ENCODE results near the gene RLN1. TPM values are rescaled to one million over a fixed set of nuclear protein-coding genes. Genes with fewer than 3 reads are reported as not detected.
"Not testable (repeated sequence)": the region's sequence is repeated elsewhere in the genome, so short reads cannot be mapped to it uniquely, and the experiment has no call there.

Gene RLN1
- total and polyA plus RNA-seq, 4 experiments from 2014 or later: 2.4 to 7.2 (median 4.8) TPM

DNA sequence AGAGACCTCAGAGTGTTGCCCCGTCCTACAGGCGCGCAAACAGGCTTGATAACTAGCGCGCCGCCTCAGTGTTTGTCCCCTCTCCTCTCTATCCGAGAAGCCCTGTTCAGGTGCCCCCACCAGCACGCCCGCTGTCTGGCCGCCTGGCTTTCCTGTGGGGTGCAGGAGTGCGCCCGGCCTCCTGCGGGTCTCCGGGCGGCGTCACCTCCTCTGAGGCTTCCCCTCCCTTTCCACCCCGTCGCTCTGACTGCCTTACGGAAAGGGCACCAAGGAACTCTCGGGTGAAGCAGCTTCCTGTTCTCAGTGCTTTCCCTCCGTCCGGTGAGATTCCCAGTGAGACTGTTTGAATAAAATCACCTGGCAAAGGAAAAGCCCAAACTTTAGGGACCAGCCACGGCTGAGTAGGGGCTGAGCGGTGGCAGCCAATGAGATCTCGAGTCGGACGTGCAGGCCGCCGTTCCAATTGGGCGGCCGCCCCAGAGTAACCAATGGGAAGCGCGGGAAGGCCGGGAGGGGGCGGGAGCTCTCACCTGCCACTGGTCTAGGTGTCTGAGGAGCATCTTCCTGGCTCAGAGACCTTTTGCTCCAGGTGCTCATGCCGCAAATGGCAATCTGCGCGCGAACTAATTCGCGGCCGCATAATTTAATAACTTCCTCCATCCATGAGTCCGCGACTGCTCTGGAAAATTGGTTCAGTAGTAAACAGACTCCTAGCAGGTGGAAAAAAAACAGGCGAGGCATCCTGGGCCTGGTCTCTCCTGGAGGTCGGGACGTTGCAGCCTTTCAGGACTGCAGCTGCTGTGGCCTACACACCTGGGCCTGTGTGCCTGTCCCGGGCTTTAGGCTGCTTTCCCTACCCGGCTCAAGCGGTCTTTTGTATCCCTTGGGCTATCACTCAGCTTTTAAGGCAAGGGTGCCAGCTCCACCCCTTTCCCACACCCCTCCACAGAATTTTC lies 35.6 kb downstream of the RLN1 start, which contains the start of gene RLN2:
RLN2 (minus strand) TSS at position 877 of the 956 bp plus-strand sequence; CDS start at position 741, 136 bp downstream.
- H3K4me3 ChIP-seq (ENCODE audit: low read length in 2 of 2); H3K9me3 ChIP-seq (ENCODE audit: control insufficient read depth in 1 of 2, low read length in 2 of 2); H3K27ac ChIP-seq (ENCODE audit: low read depth, low read length); H3K27me3 ChIP-seq (ENCODE audit: insufficient read depth, low read length); POLR2A ChIA-PET (ENCODE audit: partially characterized antibody); H3K27me3 Mint-ChIP-seq; H3K9me3 Mint-ChIP-seq; H3K36me3 ChIP-seq (ENCODE audit: insufficient read depth, low read length); H3K36me3 Mint-ChIP-seq: not testable (repeated sequence)
- peaks cover 29% of the 10 kb centered on the region for H3K4me1 ChIP-seq (ENCODE audit: insufficient read depth, low read length)
- H3K4me1 Mint-ChIP-seq: peaks cover 22 to 48% (median 34%) of the 10 kb centered on the region in 4 donors
- H3K27ac Mint-ChIP-seq: peak within 1 kb of the TSS; percentile 2 to 94 (median 75)
- intact Hi-C loops (cut with micrococcal nuclease): loop anchor here (5.0 kb wide), 1 partner anchor 33 kb away; the partner anchor contains the start of gene RLN1
- DNase-seq: peak; percentile 32 to 46 (median 35)
- peak within 1 kb of the TSS; percentile 49 to 81 (median 72) for H3K4me3 Mint-ChIP-seq
- CTCF ChIA-PET (ENCODE audit: partially characterized antibody): interaction anchor here (0.7 kb wide), 1 partner anchor 121 kb away, joined by 3 read pairs; no protein-coding TSS in a partner anchor

- no peaks in the 10 kb centered on the region for H3K9me3 ChIP-seq (ENCODE audit: control insufficient read depth in 1 of 2, low read length in 2 of 2)
- intact Hi-C loops (cut with micrococcal nuclease): loop anchor here (2.0 to 5.0 kb wide), 2 partner anchors 13 to 36 kb away; partner anchors contain the start of gene RLN1
- no peak overlapping the region for H3K4me3 ChIP-seq (ENCODE audit: low read length in 2 of 2)
- ChIA-PET POLR2A (ENCODE audit: partially characterized antibody) (no interaction called here), CTCF (ENCODE audit: partially characterized antibody) (interaction anchor here (1.1 kb wide), 1 partner anchor 123 kb away, joined by 3 read pairs; no protein-coding TSS in a partner anchor)
- Mint-ChIP-seq H3K27ac (peak overlapping the region; percentile 26 to 87 (median 74)), H3K36me3 (peaks cover 4 to 20% of the 10 kb centered on the region in 2 donors), H3K4me3 (peak overlapping the region in 7 of 8 donors; percentile 39 to 78 (median 68)), H3K9me3 (peaks cover 0 to 10% (median 4%) of the 10 kb centered on the region in 8 donors), H3K4me1 (peaks cover 16 to 32% (median 24%) of the 10 kb centered on the region in 4 donors), H3K27me3 (no peaks in the 10 kb centered on the region)
- H3K27ac ChIP-seq (ENCODE audit: low read depth, low read length): no peak overlapping the region
- H3K4me1 ChIP-seq (ENCODE audit: insufficient read depth, low read length): peaks cover 25% of the 10 kb centered on the region
- H3K36me3 ChIP-seq (ENCODE audit: insufficient read depth, low read length): no peaks in the 10 kb centered on the region
- DNase-seq: peak in 4 of 5 donors; percentile 9 to 26 (median 24)
- no peaks in the 10 kb centered on the region for H3K27me3 ChIP-seq (ENCODE audit: insufficient read depth, low read length)
These were observed 38.1 kb downstream of the RLN1 start for GRCh38 chr9:5301544-5301943.

- H3K27me3 ChIP-seq (ENCODE audit: insufficient read depth, low read length): no peaks in the 10 kb centered on the region
- H3K4me1 ChIP-seq (ENCODE audit: insufficient read depth, low read length): no peaks in the 10 kb centered on the region
- no peak overlapping the region for H3K4me3 ChIP-seq (ENCODE audit: low read length in 2 of 2)
- ChIA-PET POLR2A (ENCODE audit: partially characterized antibody) (no interaction called here), CTCF (ENCODE audit: partially characterized antibody) (no interaction called here)
- H3K27me3 Mint-ChIP-seq: peaks cover 0 to 3% of the 10 kb centered on the region in 2 donors
- no peaks in the 10 kb centered on the region for H3K4me1 Mint-ChIP-seq
- H3K4me3 Mint-ChIP-seq: no peak overlapping the region
- peaks cover 23 to 26% of the 10 kb centered on the region in 2 donors for H3K36me3 Mint-ChIP-seq
- peaks cover 0 to 41% (median 26%) of the 10 kb centered on the region in 8 donors for H3K9me3 Mint-ChIP-seq
- intact Hi-C loops (cut with micrococcal nuclease): no loop called here
- no peak overlapping the region for H3K27ac ChIP-seq (ENCODE audit: low read depth, low read length)
- no peak for DNase-seq
- H3K36me3 ChIP-seq (ENCODE audit: insufficient read depth, low read length): no peaks in the 10 kb centered on the region
- H3K27ac Mint-ChIP-seq: no peak overlapping the region
- no peaks in the 10 kb centered on the region for H3K9me3 ChIP-seq (ENCODE audit: control insufficient read depth in 1 of 2, low read length in 2 of 2)
These were observed 47.5 kb downstream of the RLN1 start for GRCh38 chr9:5292141-5292540.

- intact Hi-C loops (cut with micrococcal nuclease): no loop called here
- peaks cover 0 to 23% (median 13%) of the 10 kb centered on the region in 8 donors for H3K9me3 Mint-ChIP-seq
- ChIA-PET CTCF (ENCODE audit: partially characterized antibody) (no interaction called here), POLR2A (ENCODE audit: partially characterized antibody) (no interaction called here)
- no peak overlapping the region for H3K27ac Mint-ChIP-seq
- no peak overlapping the region for H3K27ac ChIP-seq (ENCODE audit: low read depth, low read length)
- H3K27me3 ChIP-seq (ENCODE audit: insufficient read depth, low read length): no peaks in the 10 kb centered on the region
- peaks cover 0 to 3% of the 10 kb centered on the region in 2 donors for H3K27me3 Mint-ChIP-seq
- no peak for DNase-seq
- peaks cover 3 to 4% of the 10 kb centered on the region in 2 donors for H3K36me3 Mint-ChIP-seq
- no peaks in the 10 kb centered on the region for H3K4me1 ChIP-seq (ENCODE audit: insufficient read depth, low read length)
- no peaks in the 10 kb centered on the region for H3K36me3 ChIP-seq (ENCODE audit: insufficient read depth, low read length)
- H3K9me3 ChIP-seq (ENCODE audit: control insufficient read depth in 1 of 2, low read length in 2 of 2): no peaks in the 10 kb centered on the region
- H3K4me3 ChIP-seq (ENCODE audit: low read length in 2 of 2): no peak overlapping the region
- H3K4me1 Mint-ChIP-seq: peaks cover 0 to 6% (median 4%) of the 10 kb centered on the region in 4 donors
- no peak overlapping the region for H3K4me3 Mint-ChIP-seq
These were observed 51.1 kb downstream of the RLN1 start for GRCh38 chr9:5288591-5288990.

DNA sequence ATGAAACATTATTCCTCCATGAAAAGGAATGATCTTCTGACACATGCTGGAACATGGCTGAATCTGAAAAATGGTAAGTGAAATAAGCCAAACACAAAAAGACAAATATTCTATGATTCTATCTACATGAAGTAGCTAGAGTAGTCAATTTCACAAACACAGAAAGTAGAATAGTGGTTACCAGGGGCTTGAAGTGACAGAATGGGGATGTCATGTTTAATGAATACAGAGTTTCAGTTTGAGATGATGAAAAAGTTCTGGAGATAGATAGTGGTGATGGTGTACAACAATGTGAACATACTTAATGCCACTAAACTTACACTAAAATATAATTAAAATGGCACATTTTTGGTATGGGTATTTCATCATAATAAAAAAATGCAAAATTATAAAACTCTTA lies 53.4 kb downstream of the RLN1 start:
- Histone ChIP-seq H3K4me3 (ENCODE audit: low read length in 2 of 2) (no peak overlapping the region), H3K27ac (ENCODE audit: low read depth, low read length) (no peak overlapping the region), H3K27me3 (ENCODE audit: insufficient read depth, low read length) (no peaks in the 10 kb centered on the region), H3K9me3 (ENCODE audit: control insufficient read depth in 1 of 2, low read length in 2 of 2) (no peaks in the 10 kb centered on the region), H3K36me3 (ENCODE audit: insufficient read depth, low read length) (no peaks in the 10 kb centered on the region), H3K4me1 (ENCODE audit: insufficient read depth, low read length) (no peaks in the 10 kb centered on the region)
- Mint-ChIP-seq H3K4me1 (peaks cover 0 to 6% (median 4%) of the 10 kb centered on the region in 4 donors), H3K36me3 (peaks cover 0 to 1% of the 10 kb centered on the region in 2 donors), H3K27ac (peak overlapping the region in 1 of 7 donors; percentile 9), H3K9me3 (peaks cover 0 to 23% (median 13%) of the 10 kb centered on the region in 8 donors), H3K4me3 (no peak overlapping the region), H3K27me3 (peaks cover 0 to 3% of the 10 kb centered on the region in 2 donors)
- intact Hi-C loops (cut with micrococcal nuclease): no loop called here
- DNase-seq: no peak
- POLR2A ChIA-PET (ENCODE audit: partially characterized antibody): no interaction called here
- CTCF ChIA-PET (ENCODE audit: partially characterized antibody): no interaction called here

Other genes starting within 250 kb of the RLN1 start
- not detected for gene INSL6, start 154.2 kb downstream of the RLN1 start, total RNA-seq
- gene INSL6, start 154.2 kb downstream of the RLN1 start, polyA plus RNA-seq: not detected
- gene INSL4, start 108.5 kb downstream of the RLN1 start, total RNA-seq: not detected
- gene INSL4, start 108.5 kb downstream of the RLN1 start, polyA plus RNA-seq: not detected
- gene RLN2, start 35.2 kb downstream of the RLN1 start, total RNA-seq: 1 to 10 TPM; 3.5 to 5.4 TPM
- 1 to 10 TPM; 7.5 to 8.5 TPM for gene RLN2, start 35.2 kb downstream of the RLN1 start, polyA plus RNA-seq
- 10 to 100 TPM; 20.0 to 21.7 TPM for gene PLGRKT, start 98.0 kb upstream of the RLN1 start, total RNA-seq
- 100 to 1,000 TPM in 1 of 2 donors, 10 to 100 TPM in 1; 44.3 to 101 TPM for gene PLGRKT, start 98.0 kb upstream of the RLN1 start, polyA plus RNA-seq
- gene CD274, start 110.7 kb upstream of the RLN1 start, total RNA-seq: 10 to 100 TPM; 16.2 to 23.0 TPM
- gene CD274, start 110.7 kb upstream of the RLN1 start, polyA plus RNA-seq: 10 to 100 TPM in 1 of 2 donors, 1 to 10 TPM in 1; 7.9 to 10.7 TPM
- 1 to 10 TPM in 1 of 2 experiments, under 1 TPM in 1; 0.90 to 1.1 TPM for gene PDCD1LG2, start 170.7 kb upstream of the RLN1 start, total RNA-seq
- gene PDCD1LG2, start 170.7 kb upstream of the RLN1 start, polyA plus RNA-seq: 1 to 10 TPM; 1.1 TPM